GM19025 (cell line): ENCODE results near the gene TWF1.
"Not testable (repeated sequence)": the region's sequence is repeated elsewhere in the genome, so short reads cannot be mapped to it uniquely, and the experiment has no call there.

Experiments
- ATAC-seq: cut with Tn5 transposase; IDR thresholded peaks from one replicate; pipeline ENCODE4 v1.9.1; 2021; ENCODE audit warnings: mild to moderate bottlenecking, low read depth, moderate library complexity; ENCODE audit not compliant: unreplicated experiment

TWF1 gene

GRCh38 chr12:43806737-43807072 is 588 bp upstream of the TWF1 start:
- no peak for ATAC-seq

- ATAC-seq = no peak
These were observed 813 bp downstream of the TWF1 start for GRCh38 chr12:43805149-43805859.

- ATAC-seq = no peak
These were observed 8.4 kb downstream of the TWF1 start for GRCh38 chr12:43797561-43798217.

GRCh38 chr12:43795716-43796280 is 10.3 kb downstream of the TWF1 start:
- ATAC-seq = no peak

- no peak for ATAC-seq
These were observed 16.2 kb downstream of the TWF1 start for GRCh38 chr12:43789941-43790340.

GRCh38 chr12:43786899-43787693 is 19.0 kb downstream of the TWF1 start:
- no peak for ATAC-seq

- no peak for ATAC-seq
These were observed 29.6 kb downstream of the TWF1 start for GRCh38 chr12:43776498-43776897.

- no peak for ATAC-seq
These were observed 39.8 kb downstream of the TWF1 start for GRCh38 chr12:43766291-43766690.

GRCh38 chr12:43764528-43764927 is 41.6 kb downstream of the TWF1 start:
- ATAC-seq = no peak

- no peak for ATAC-seq
These were observed 42.3 kb downstream of the TWF1 start for GRCh38 chr12:43763769-43764168.

GRCh38 chr12:43762596-43762995 is 43.5 kb downstream of the TWF1 start:
- ATAC-seq = no peak

GRCh38 chr12:43761500-43761899 is 44.6 kb downstream of the TWF1 start:
- no peak for ATAC-seq

- ATAC-seq = no peak
These were observed 45.7 kb downstream of the TWF1 start for GRCh38 chr12:43760396-43760795.

GRCh38 chr12:43758728-43759563 is 47.2 kb downstream of the TWF1 start, which contains the start of the genes IRAK4 and PUS7L:
IRAK4 (plus strand) TSS chr12:43758951; CDS start chr12:43768112, 9,161 bp downstream.
PUS7L (minus strand) TSS chr12:43758790; CDS start chr12:43755245, 3,545 bp downstream.
- peak; percentile 98 for ATAC-seq

GRCh38 chr12:43758247-43758727 is 47.8 kb downstream of the TWF1 start:
- ATAC-seq = no peak

GRCh38 chr12:43754015-43754414 is 52.1 kb downstream of the TWF1 start:
- ATAC-seq = no peak

- not testable (repeated sequence) for ATAC-seq
These were observed 54.8 kb downstream of the TWF1 start for GRCh38 chr12:43751360-43751759.

- ATAC-seq = no peak
These were observed 55.3 kb downstream of the TWF1 start for GRCh38 chr12:43750814-43751213.

- no peak for ATAC-seq
These were observed 57.1 kb downstream of the TWF1 start for GRCh38 chr12:43749016-43749415.

GRCh38 chr12:43744826-43745225 is 61.3 kb downstream of the TWF1 start:
- no peak for ATAC-seq
